Heart left ventricle (tissue), 16 donors: ENCODE results near the gene CSN1S1. TPM values are rescaled to one million over a fixed set of nuclear protein-coding genes. Genes with fewer than 3 reads are reported as not detected.

Experiments
- ATAC-seq, 4 donors: fragments of 200-7000 bp; cut with Tn5 transposase; one replicate each; pipeline ENCODE4 v1.9.1; 2020 to 2022; ENCODE audit warnings: moderate library complexity in 4 of 4, mild to moderate bottlenecking in 3 of 4, moderate number of reproducible peaks in 1 of 4
- DNase-seq, 5 donors: peaks; one replicate each; pipeline ENCODE4 v3.0.0-alpha.2; 2020
- H3K27ac ChIP-seq, 12 donors: fragments of 200-600 bp; sonication (generic) in 4 of 12; one replicate each; pipeline versions ENCODE4 v1.5.0 to v1.8.0; 2016 to 2022; ENCODE audit warnings: mild to moderate bottlenecking in 2 of 12
- H3K27me3 ChIP-seq, 9 donors: fragments of 200-600 bp; sonication (generic) in 2 of 9; one replicate each; pipeline versions ENCODE4 v1.5.1 to v1.8.0; 2016 to 2022; ENCODE audit warnings: mild to moderate bottlenecking in 3 of 9
- H3K36me3 ChIP-seq, 9 donors: fragments of 200-600 bp; sonication (generic) in 2 of 9; one replicate each; pipeline versions ENCODE4 v1.5.0 to v1.8.0; 2018 to 2022; ENCODE audit warnings: mild to moderate bottlenecking in 2 of 9
- H3K4me1 ChIP-seq, 12 donors: fragments of 200-600 bp; sonication (generic) in 4 of 12; one replicate each; pipeline versions ENCODE4 v1.5.0 to v1.8.0; 2016 to 2022; ENCODE audit warnings: mild to moderate bottlenecking in 3 of 12
- H3K4me3 ChIP-seq, 12 donors: fragments of 200-600 bp; sonication (generic) in 4 of 12; one replicate each; pipeline versions ENCODE4 v1.5.0 to v1.8.0; 2017 to 2022; ENCODE audit warnings: mild to moderate bottlenecking in 9 of 12, moderate library complexity in 4 of 12
- H3K9me3 ChIP-seq, 12 donors: fragments of 200-600 bp; sonication (generic) in 4 of 12; one replicate each; pipeline versions ENCODE4 v1.5.0 to v1.8.0; 2016 to 2022; ENCODE audit warnings: mild to moderate bottlenecking in 1 of 12
- CTCF ChIP-seq, 12 donors: fragments of 200-600 bp; sonication (generic) in 4 of 12; IDR thresholded peaks; one replicate each; pipeline versions ENCODE4 v1.5.0 to v1.8.0; 2018 to 2022; ENCODE audit warnings: antibody characterized with exemption in 12 of 12, mild to moderate bottlenecking in 5 of 12
- POLR2A ChIP-seq, 2 donors: fragments of 450-650 bp; IDR thresholded peaks; one replicate each; pipeline ENCODE4 v1.6.1; 2017; ENCODE audit warnings: antibody characterized with exemption in 2 of 2, mild to moderate bottlenecking in 2 of 2, moderate library complexity in 2 of 2
- WGBS, 4 donors: extraction: QIAGEN DNeasy Blood & Tissue Kit in 2 of 4; methylation state at CpG; one replicate each; pipeline versions ENCODE4 v1.1.5 to v1.1.7; 2013 to 2018; 5-methylcytosine and 5-hydroxymethylcytosine counted together
- intact Hi-C, 10 donors: fragments of 100-400 bp; cut with DNase I; formaldehyde crosslinking; loops; one replicate each; pipeline versions ENCODE4 v1.11.1 to v1.14.2; 2022
- polyA plus RNA-seq, 2 donors: library from polyadenylated mRNA; stranded (reverse); fragments of 200-250 nt; gene quantifications; one replicate each; pipeline ENCODE4 v1.2.3, GENCODE V29; 2013
- total RNA-seq, 9 donors: library from RNA; depleted of rRNA in 2 of 9; stranded (reverse); fragments of >200 nt in 2 of 9; fragmentation: NEBNext Ultra II Directional in 3 of 9; extraction: Animal tissue kit (Norgen Biotek cat#: 25700) in 3 of 9; gene quantifications; one replicate each; pipeline versions ENCODE4 v1.1.0 to v1.2.4, GENCODE V29; 2016 to 2023
- donor health status: ischemic (EF 13 %, LVEDD 7.1; RV severe dilation, severe dysfunction).
- donor health status: healthy with polysubstance abuse.
- donor health status: DM: no; HTN: yes; CAD: no.
- donor health status: DM: no; HTN: no; CAD: no.
- donor health status: ischemic (EF 25% LVEDD 6.9; RV normal size, moderate dysfunction).
- donor health status: ischemic (EF 25% LVEDD 5.7; RV mildly dilated, moderate dysfunction).
- donor health status: healthy.
- donor health status: DM: yes; HTN: yes; CAD: no.
- donor health status: ischemic (EF 35%, LVEDD 5.7; RV mildly dilated, moderate dysfunction).
- donor health status: nonischemic (EF 11% LVEDD 7.7; RV severe dilation, severe dysfunction).
- donor health status: DM: yes; HTN: yes; CAD: no.
- donor health status: PGD.
- donor health status: ischemic (EF 29% LVEDD 5.4; RV normal size, mild dysfunction).
- donor health status: nonischemic (EF 23%, LVEDD 6.1; RV moderate dilation, normal function).

CSN1S1 gene
- total and polyA plus RNA-seq, 11 donors, result 0.12 TPM; not detected in 10

- Histone ChIP-seq H3K4me1 (no peaks in the 10 kb centered on the region), H3K4me3 (no peak overlapping the region), H3K27ac (no peak overlapping the region), H3K27me3 (no peaks in the 10 kb centered on the region), H3K36me3 (no peaks in the 10 kb centered on the region), H3K9me3 (no peaks in the 10 kb centered on the region)
- no peak for ATAC-seq
- TF ChIP-seq CTCF (IDR thresholded peaks at IDR 0.05), result no peak
- no peak for TF ChIP-seq POLR2A (IDR thresholded peaks at IDR 0.05)
- no peak for DNase-seq
- intact Hi-C loops, result no loop called here
- WGBS, 4 donors, result 56 to 82% (median 61%) methylated on average over 5 of the region's 5 CpGs
Observed at GRCh38 chr4:69894186-69894585, 36.7 kb upstream of the CSN1S1 start.

GRCh38 chr4:69894721-69895120 lies 36.1 kb upstream of the CSN1S1 start:
- Histone ChIP-seq H3K27ac (no peak overlapping the region), H3K4me3 (no peak overlapping the region), H3K4me1 (no peaks in the 10 kb centered on the region), H3K9me3 (no peaks in the 10 kb centered on the region), H3K36me3 (no peaks in the 10 kb centered on the region), H3K27me3 (no peaks in the 10 kb centered on the region)
- DNase-seq, result no peak
- ATAC-seq, result no peak
- intact Hi-C loops, result no loop called here
- TF ChIP-seq CTCF (IDR thresholded peaks at IDR 0.05), result no peak
- TF ChIP-seq POLR2A (IDR thresholded peaks at IDR 0.05), result no peak
- 79 to 88% (median 85%) methylated on average over 3 of the region's 3 CpGs for WGBS, 4 donors

- Histone ChIP-seq H3K27ac (no peak overlapping the region), H3K27me3 (no peaks in the 10 kb centered on the region), H3K4me1 (no peaks in the 10 kb centered on the region), H3K9me3 (no peaks in the 10 kb centered on the region), H3K4me3 (no peak overlapping the region), H3K36me3 (no peaks in the 10 kb centered on the region)
- ATAC-seq (no peak), DNase-seq (no peak)
- no peak for TF ChIP-seq POLR2A (IDR thresholded peaks at IDR 0.05)
- peak in 1 of 12 donors; percentile 31 for TF ChIP-seq CTCF (IDR thresholded peaks at IDR 0.05)
- intact Hi-C loops, result no loop called here
Observed at GRCh38 chr4:69896530-69897116, 34.2 kb upstream of the CSN1S1 start.

GRCh38 chr4:69907151-69907550 lies 23.7 kb upstream of the CSN1S1 start:
- no peaks in the 10 kb centered on the region for H3K36me3 ChIP-seq
- peaks cover 0 to 4% (median 0%) of the 10 kb centered on the region in 12 donors for H3K9me3 ChIP-seq
- no peak overlapping the region for H3K27ac ChIP-seq
- no peak for ATAC-seq
- intact Hi-C loops, result no loop called here
- no peaks in the 10 kb centered on the region for H3K4me1 ChIP-seq
- no peak for DNase-seq
- no peak overlapping the region for H3K4me3 ChIP-seq
- H3K27me3 ChIP-seq, result no peaks in the 10 kb centered on the region
- 33 to 51% (median 39%) methylated on average over 1 of the region's 1 CpG for WGBS, 4 donors
- TF ChIP-seq POLR2A (IDR thresholded peaks at IDR 0.05), result no peak
- TF ChIP-seq CTCF (IDR thresholded peaks at IDR 0.05), result no peak
